ENCODE data around the gene DNAH7. TPM values are rescaled to one million over a fixed set of nuclear protein-coding genes. Genes with fewer than 3 reads are reported as not detected.

DNAH7 gene
- total and polyA plus RNA-seq, 2 donors (not counting 1 experiment from before 2014, with no cell fraction given), result 0.37 to 0.99 TPM

DNA sequence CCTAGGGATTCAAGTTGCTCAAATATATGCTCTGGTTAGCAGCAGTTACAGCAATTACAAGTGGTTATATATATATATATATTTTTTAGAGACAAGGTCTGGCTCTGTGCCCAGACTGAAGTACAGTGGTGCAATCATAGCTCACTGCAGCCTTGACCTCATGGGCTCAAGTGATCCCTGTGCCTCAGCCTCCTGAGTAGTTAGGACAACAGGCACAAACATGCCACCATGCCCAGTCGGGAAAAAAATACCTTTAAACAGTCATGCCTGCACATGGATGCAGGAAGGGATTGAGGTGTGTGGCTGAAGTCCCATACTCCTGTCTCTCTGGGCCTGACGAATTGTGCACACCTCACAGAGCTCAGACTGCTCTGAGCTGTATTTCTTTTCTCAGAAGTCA is 19.6 kb upstream of the DNAH7 start:
- Histone ChIP-seq H3K4me2 (ENCODE audit: extremely low read depth, insufficient read depth, low read length) (no peak overlapping the region), H3K9ac (ENCODE audit: insufficient read depth, low read length) (no peak overlapping the region), H3K4me1 (ENCODE audit: control insufficient read depth, extremely low read depth, insufficient read depth, low read length) (no peaks in the 10 kb centered on the region), H3K27me3 (ENCODE audit: control insufficient read depth, insufficient read depth, low read length) (no peaks in the 10 kb centered on the region), H3K4me3 (replicated peaks in 1 of 4; ENCODE audit: control extremely low read depth in 1 of 4, insufficient read depth in 1 of 4, low read depth in 3 of 4, low read length in 4 of 4) (no peak overlapping the region), H3K79me2 (ENCODE audit: control insufficient read depth, insufficient read depth, low read length) (no peaks in the 10 kb centered on the region), H3K9me3 (ENCODE audit: control insufficient read depth, insufficient read depth, low read depth, low read length) (no peaks in the 10 kb centered on the region), H3K36me3 (ENCODE audit: control insufficient read depth, insufficient read depth, low read length) (no peaks in the 10 kb centered on the region), H3K27ac (ENCODE audit: insufficient read depth, low read length) (no peak overlapping the region), H2AFZ (ENCODE audit: low read length) (no peak overlapping the region), H4K20me1 (ENCODE audit: control insufficient read depth, extremely low read depth, insufficient read depth, low read length) (no peaks in the 10 kb centered on the region)
- peak; percentile 22 to 82 for DNase-seq (ENCODE audit: low read depth in 2 of 2)
- TF ChIP-seq, protein P1, sequence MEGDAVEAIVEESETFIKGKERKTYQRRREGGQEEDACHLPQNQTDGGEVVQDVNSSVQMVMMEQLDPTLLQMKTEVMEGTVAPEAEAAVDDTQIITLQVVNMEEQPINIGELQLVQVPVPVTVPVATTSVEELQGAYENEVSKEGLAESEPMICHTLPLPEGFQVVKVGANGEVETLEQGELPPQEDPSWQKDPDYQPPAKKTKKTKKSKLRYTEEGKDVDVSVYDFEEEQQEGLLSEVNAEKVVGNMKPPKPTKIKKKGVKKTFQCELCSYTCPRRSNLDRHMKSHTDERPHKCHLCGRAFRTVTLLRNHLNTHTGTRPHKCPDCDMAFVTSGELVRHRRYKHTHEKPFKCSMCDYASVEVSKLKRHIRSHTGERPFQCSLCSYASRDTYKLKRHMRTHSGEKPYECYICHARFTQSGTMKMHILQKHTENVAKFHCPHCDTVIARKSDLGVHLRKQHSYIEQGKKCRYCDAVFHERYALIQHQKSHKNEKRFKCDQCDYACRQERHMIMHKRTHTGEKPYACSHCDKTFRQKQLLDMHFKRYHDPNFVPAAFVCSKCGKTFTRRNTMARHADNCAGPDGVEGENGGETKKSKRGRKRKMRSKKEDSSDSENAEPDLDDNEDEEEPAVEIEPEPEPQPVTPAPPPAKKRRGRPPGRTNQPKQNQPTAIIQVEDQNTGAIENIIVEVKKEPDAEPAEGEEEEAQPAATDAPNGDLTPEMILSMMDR (conservative IDR thresholded peaks at IDR 0.05 in 1 of 2, IDR thresholded peaks at IDR 0.05 in 1 of 2; ENCODE audit: low read depth in 1 of 2, low read length in 2 of 2), result no peak
- no peak for TF ChIP-seq EZH2 (IDR thresholded peaks at IDR 0.05; ENCODE audit: low read length, missing control alignments)

DNA sequence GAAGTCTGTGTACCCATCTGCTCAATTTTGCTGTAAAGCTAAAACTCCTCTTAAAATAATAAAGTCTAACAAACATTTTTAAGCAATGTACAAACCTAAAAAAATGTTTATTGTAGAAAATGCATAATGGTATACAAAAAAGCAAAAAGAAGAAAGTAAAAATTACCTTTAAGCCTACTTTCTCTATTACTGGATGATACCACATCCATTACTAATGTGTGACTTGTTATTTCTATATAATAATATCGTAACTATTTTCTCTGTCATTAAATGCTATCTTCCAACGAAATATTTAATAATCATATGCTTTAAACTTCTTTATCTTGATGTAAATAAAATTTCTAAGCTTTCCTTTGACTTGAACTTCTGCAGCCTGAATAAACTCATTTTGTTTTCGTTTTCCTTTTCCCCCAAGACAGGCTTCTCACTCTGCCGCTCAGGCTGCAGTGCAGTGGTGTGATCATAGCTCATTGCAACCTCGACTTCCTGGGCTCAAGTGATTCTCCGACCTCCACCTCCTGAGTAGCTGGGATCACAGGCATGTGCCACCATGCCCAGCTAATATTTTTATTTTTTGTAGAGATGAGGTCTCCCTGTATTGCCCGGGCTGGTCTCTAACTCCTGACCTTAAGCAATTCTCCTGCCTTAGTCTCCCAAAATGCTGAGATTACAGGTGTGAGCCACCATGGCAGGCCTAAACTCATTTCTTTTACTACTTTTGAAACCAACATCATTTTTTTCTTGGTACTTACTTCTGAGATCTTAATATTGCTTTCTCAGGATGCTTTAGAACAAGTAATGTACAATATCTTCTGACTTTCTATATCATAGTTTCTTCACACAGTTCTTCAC is 18.1 kb upstream of the DNAH7 start:
- no peak for TF ChIP-seq EZH2 (IDR thresholded peaks at IDR 0.05; ENCODE audit: low read length, missing control alignments)
- TF ChIP-seq, protein P1 (conservative IDR thresholded peaks at IDR 0.05 in 1 of 2, IDR thresholded peaks at IDR 0.05 in 1 of 2; ENCODE audit: low read depth in 1 of 2, low read length in 2 of 2), result no peak
- H3K9me3 ChIP-seq (ENCODE audit: control insufficient read depth, insufficient read depth, low read depth, low read length), result no peaks in the 10 kb centered on the region

DNA sequence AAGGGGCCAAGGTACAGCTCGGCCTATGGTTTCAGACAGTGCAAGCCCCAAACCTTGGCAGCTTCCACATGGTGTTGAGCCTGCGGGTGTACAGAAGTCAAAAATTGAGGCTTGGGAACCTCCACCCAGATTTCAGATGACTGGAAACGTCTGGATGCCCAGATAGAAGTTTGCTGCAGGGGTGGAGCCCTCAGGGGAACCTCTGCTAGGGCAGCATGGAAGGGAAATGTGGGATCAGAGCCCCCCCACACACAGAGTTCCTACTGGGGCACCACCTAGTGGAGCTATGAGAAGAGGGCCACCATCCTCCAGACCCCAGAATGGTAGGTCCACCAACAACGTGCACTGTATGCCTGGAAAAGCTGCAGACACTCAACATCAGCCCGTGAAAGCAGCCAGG is 15.0 kb upstream of the DNAH7 start:
- no peak overlapping the region for H3K9ac ChIP-seq (ENCODE audit: insufficient read depth, low read length)
- DNase-seq (ENCODE audit: low read depth in 2 of 2), result no peak

More for the DNA sequence above, 18.1 kb upstream of the DNAH7 start:
- Histone ChIP-seq H3K79me2 (ENCODE audit: control insufficient read depth, insufficient read depth, low read length) (no peaks in the 10 kb centered on the region), H3K4me3 (replicated peaks in 1 of 4; ENCODE audit: control extremely low read depth in 1 of 4, insufficient read depth in 1 of 4, low read depth in 3 of 4, low read length in 4 of 4) (no peak overlapping the region), H3K9ac (ENCODE audit: insufficient read depth, low read length) (no peak overlapping the region), H4K20me1 (ENCODE audit: control insufficient read depth, extremely low read depth, insufficient read depth, low read length) (no peaks in the 10 kb centered on the region), H2AFZ (ENCODE audit: low read length) (no peak overlapping the region), H3K4me1 (ENCODE audit: control insufficient read depth, extremely low read depth, insufficient read depth, low read length) (no peaks in the 10 kb centered on the region), H3K27ac (ENCODE audit: insufficient read depth, low read length) (no peak overlapping the region), H3K36me3 (ENCODE audit: control insufficient read depth, insufficient read depth, low read length) (no peaks in the 10 kb centered on the region), H3K4me2 (ENCODE audit: extremely low read depth, insufficient read depth, low read length) (no peak overlapping the region), H3K27me3 (ENCODE audit: control insufficient read depth, insufficient read depth, low read length) (no peaks in the 10 kb centered on the region)
- no peak for DNase-seq (ENCODE audit: low read depth in 2 of 2)

More for the DNA sequence above, 15.0 kb upstream of the DNAH7 start:
- Histone ChIP-seq H3K4me1 (ENCODE audit: control insufficient read depth, extremely low read depth, insufficient read depth, low read length) (no peaks in the 10 kb centered on the region), H3K27ac (ENCODE audit: insufficient read depth, low read length) (no peak overlapping the region), H4K20me1 (ENCODE audit: control insufficient read depth, extremely low read depth, insufficient read depth, low read length) (no peaks in the 10 kb centered on the region), H2AFZ (ENCODE audit: low read length) (no peak overlapping the region), H3K4me2 (ENCODE audit: extremely low read depth, insufficient read depth, low read length) (no peak overlapping the region), H3K79me2 (ENCODE audit: control insufficient read depth, insufficient read depth, low read length) (no peaks in the 10 kb centered on the region), H3K27me3 (ENCODE audit: control insufficient read depth, insufficient read depth, low read length) (no peaks in the 10 kb centered on the region), H3K4me3 (replicated peaks in 1 of 4; ENCODE audit: control extremely low read depth in 1 of 4, insufficient read depth in 1 of 4, low read depth in 3 of 4, low read length in 4 of 4) (no peak overlapping the region), H3K36me3 (ENCODE audit: control insufficient read depth, insufficient read depth, low read length) (no peaks in the 10 kb centered on the region), H3K9me3 (ENCODE audit: control insufficient read depth, insufficient read depth, low read depth, low read length) (no peaks in the 10 kb centered on the region)
- TF ChIP-seq, protein P1 (conservative IDR thresholded peaks at IDR 0.05 in 1 of 2, IDR thresholded peaks at IDR 0.05 in 1 of 2; ENCODE audit: low read depth in 1 of 2, low read length in 2 of 2), result no peak
- no peak for TF ChIP-seq EZH2 (IDR thresholded peaks at IDR 0.05; ENCODE audit: low read length, missing control alignments)

All from fibroblast of lung (primary cell).